Esophagus squamous epithelium (tissue), 4 donors: ENCODE measurements around the gene MPPED2.

Source experiments
- POLR2A ChIP-seq, 4 donors: fragments of 450-650 bp; IDR thresholded peaks; one replicate each; pipeline ENCODE4 v1.6.1; 2017; ENCODE audit warnings: antibody characterized with exemption in 4 of 4, mild to moderate bottlenecking in 4 of 4, moderate library complexity in 3 of 4
- TF ChIP-seq, protein P1 (sequence below), 6 experiments: fragments of 450-650 bp in 4 of 6; fragments of 200-600 bp in 2 of 6; sonication (generic) in 2 of 6; IDR thresholded peaks; one replicate each; pipeline ENCODE4 v1.5.1; 2016 to 2019; ENCODE audit warnings: antibody characterized with exemption in 6 of 6, mild to moderate bottlenecking in 4 of 6, moderate library complexity in 4 of 6

- TF ChIP-seq, protein P1, sequence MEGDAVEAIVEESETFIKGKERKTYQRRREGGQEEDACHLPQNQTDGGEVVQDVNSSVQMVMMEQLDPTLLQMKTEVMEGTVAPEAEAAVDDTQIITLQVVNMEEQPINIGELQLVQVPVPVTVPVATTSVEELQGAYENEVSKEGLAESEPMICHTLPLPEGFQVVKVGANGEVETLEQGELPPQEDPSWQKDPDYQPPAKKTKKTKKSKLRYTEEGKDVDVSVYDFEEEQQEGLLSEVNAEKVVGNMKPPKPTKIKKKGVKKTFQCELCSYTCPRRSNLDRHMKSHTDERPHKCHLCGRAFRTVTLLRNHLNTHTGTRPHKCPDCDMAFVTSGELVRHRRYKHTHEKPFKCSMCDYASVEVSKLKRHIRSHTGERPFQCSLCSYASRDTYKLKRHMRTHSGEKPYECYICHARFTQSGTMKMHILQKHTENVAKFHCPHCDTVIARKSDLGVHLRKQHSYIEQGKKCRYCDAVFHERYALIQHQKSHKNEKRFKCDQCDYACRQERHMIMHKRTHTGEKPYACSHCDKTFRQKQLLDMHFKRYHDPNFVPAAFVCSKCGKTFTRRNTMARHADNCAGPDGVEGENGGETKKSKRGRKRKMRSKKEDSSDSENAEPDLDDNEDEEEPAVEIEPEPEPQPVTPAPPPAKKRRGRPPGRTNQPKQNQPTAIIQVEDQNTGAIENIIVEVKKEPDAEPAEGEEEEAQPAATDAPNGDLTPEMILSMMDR (IDR thresholded peaks at IDR 0.05): no peak
- TF ChIP-seq POLR2A (IDR thresholded peaks at IDR 0.05): no peak
Measured at GRCh38 chr11:30619767-30620166, 33.6 kb upstream of the MPPED2 start.
